Brain microvascular endothelial cell (primary cell): ENCODE measurements around the gene DHODH.

Experiments used
- DNase-seq: peaks from one replicate; pipeline ENCODE4 v3.0.0-alpha.2; 2020
- H3K27ac ChIP-seq: fragments of 250-450 bp; sonication (Bioruptor Pico); 2 replicates; pipeline ENCODE4 v1.5.1; 2020; ENCODE audit warnings: mild to moderate bottlenecking, moderate library complexity
- H3K27me3 ChIP-seq: fragments of 250-450 bp; sonication (Bioruptor Pico); replicated peaks from 2 replicates; pipeline ENCODE4 v1.5.1; 2020; ENCODE audit warnings: mild to moderate bottlenecking
- H3K36me3 ChIP-seq: fragments of 250-450 bp; sonication (Bioruptor Pico); replicated peaks from 2 replicates; pipeline ENCODE4 v1.5.1; 2020; ENCODE audit warnings: mild to moderate bottlenecking
- H3K4me3 ChIP-seq: 2 replicates; pipeline ENCODE4 v1.5.1; 2011; ENCODE audit warnings: low read depth, mild to moderate bottlenecking, control low read depth, low read length, moderate library complexity
- in situ Hi-C: cut with HindIII; loops from 2 replicates; pipeline ENCODE4 v1.10.0; 2017; ENCODE audit warnings: low sequenced_read_pairs, low pct_ligation_motif_present
- TF ChIP-seq, protein P1 (sequence below): IDR thresholded peaks from 2 replicates; pipeline ENCODE4 v1.5.1; 2011; ENCODE audit warnings: low read depth, mild to moderate bottlenecking, moderate library complexity, low read length, control low read depth, inconsistent platforms; ENCODE audit errors: missing control alignments

The DHODH gene

DNA sequence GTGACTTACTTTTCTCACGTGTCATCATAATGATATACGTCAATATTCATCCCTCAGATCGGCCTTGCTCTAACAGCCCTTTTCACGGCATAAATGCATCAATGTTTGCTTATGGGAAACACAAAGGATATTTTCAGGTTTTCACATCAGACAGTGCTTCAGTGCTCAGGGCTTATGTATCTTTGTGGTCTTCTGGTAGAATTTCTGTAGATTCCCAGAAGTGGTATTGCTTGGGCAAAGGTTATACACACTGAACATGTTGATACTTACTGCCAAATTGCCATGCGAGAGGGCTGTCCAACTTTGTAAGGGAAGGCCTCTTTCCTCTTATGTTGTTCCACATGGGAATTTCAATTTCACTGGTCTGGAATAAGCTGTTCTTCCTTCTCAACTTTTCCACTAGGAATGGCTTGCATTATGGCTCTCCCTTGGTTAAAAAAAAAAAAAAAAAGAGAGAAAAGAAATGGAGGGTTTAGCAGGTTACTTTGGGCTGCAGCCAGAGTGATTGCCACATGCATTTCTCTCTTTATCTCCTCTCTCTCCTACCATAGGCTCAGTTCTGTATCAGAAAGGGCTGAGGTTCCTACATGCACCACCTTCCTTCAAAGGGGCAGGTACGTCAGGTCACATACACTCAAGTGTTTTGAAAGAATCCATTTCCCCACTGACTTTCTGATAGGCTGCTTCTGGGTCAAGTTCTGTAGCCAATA, 19.3 kb downstream of the DHODH start:
- in situ Hi-C loops = no loop called here

GRCh38 chr16:72029567-72030271, 21.2 kb downstream of the DHODH start:
- in situ Hi-C loops = no loop called here
- H3K4me3 ChIP-seq = no peak overlapping the region
- DNase-seq = no peak
- H3K36me3 ChIP-seq = no peaks in the 10 kb centered on the region
- H3K27ac ChIP-seq = no peak overlapping the region
- TF ChIP-seq, protein P1, sequence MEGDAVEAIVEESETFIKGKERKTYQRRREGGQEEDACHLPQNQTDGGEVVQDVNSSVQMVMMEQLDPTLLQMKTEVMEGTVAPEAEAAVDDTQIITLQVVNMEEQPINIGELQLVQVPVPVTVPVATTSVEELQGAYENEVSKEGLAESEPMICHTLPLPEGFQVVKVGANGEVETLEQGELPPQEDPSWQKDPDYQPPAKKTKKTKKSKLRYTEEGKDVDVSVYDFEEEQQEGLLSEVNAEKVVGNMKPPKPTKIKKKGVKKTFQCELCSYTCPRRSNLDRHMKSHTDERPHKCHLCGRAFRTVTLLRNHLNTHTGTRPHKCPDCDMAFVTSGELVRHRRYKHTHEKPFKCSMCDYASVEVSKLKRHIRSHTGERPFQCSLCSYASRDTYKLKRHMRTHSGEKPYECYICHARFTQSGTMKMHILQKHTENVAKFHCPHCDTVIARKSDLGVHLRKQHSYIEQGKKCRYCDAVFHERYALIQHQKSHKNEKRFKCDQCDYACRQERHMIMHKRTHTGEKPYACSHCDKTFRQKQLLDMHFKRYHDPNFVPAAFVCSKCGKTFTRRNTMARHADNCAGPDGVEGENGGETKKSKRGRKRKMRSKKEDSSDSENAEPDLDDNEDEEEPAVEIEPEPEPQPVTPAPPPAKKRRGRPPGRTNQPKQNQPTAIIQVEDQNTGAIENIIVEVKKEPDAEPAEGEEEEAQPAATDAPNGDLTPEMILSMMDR = no peak
- no peaks in the 10 kb centered on the region for H3K27me3 ChIP-seq

More for the DNA sequence above, 19.3 kb downstream of the DHODH start:
- TF ChIP-seq, protein P1 = no peak
- no peaks in the 10 kb centered on the region for H3K27me3 ChIP-seq
- no peak for DNase-seq
- no peak overlapping the region for H3K4me3 ChIP-seq
- H3K36me3 ChIP-seq = peaks cover 2% of the 10 kb centered on the region
- H3K27ac ChIP-seq = no peak overlapping the region

GRCh38 chr16:72033437-72033836, 24.9 kb downstream of the DHODH start:
- no peak overlapping the region for H3K4me3 ChIP-seq
- no peak for DNase-seq
- H3K27me3 ChIP-seq = no peaks in the 10 kb centered on the region
- no peaks in the 10 kb centered on the region for H3K36me3 ChIP-seq
- H3K27ac ChIP-seq = no peak overlapping the region
- in situ Hi-C loops = no loop called here
- TF ChIP-seq, protein P1 = no peak

GRCh38 chr16:72036098-72036497, 27.6 kb downstream of the DHODH start:
- DNase-seq = no peak
- in situ Hi-C loops = no loop called here
- Histone ChIP-seq H3K36me3 (no peaks in the 10 kb centered on the region), H3K27me3 (no peaks in the 10 kb centered on the region), H3K27ac (no peak overlapping the region), H3K4me3 (no peak overlapping the region)
- TF ChIP-seq, protein P1 = no peak

DNA sequence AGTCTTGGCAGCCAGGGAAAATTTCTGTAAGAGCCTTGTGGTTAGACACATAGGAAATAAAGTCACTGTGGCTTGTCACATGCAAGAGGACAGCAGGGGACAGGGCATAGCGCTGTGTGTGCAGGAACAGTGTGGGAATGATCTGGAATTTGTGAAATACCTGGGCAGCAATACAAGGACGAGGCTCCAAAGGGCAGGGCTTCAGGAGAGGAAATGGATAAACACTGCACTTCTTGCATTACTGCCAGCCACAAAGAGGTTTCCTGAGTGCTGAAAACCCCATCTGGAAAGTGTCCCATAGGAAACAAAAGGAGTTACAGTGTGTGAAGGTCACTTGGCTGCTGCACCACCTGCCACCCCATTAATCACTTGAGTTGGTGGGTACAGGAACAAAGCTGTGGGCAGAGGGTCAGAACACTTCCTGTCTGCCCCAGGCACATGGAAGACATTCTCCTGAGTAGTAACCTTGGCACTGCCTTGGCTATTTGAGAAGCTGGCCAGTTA, 33.7 kb downstream of the DHODH start:
- Histone ChIP-seq H3K27ac (no peak overlapping the region), H3K36me3 (no peaks in the 10 kb centered on the region), H3K27me3 (no peaks in the 10 kb centered on the region), H3K4me3 (no peak overlapping the region)
- in situ Hi-C loops = no loop called here
- TF ChIP-seq, protein P1 = no peak
- no peak for DNase-seq
